T-helper 1 cell treated with Interleukin-12 subunit alpha and Interleukin-12 subunit beta and Interleukin-4 antibody, amounts not matched to agents 30 ng/mL and 1 ng/mL, for 36 hours (primary cell): Measurements from ENCODE around the gene RFX8. TPM values are rescaled to one million over a fixed set of nuclear protein-coding genes. Genes with fewer than 3 reads are reported as not detected.

ENCODE experiments used
- intact Hi-C: fragments of 100-400 bp; cut with micrococcal nuclease; formaldehyde crosslinking; loops from one replicate; pipeline ENCODE4 v1.15.1; 2024
- total RNA-seq: library from RNA; stranded (reverse); gene quantifications from 2 replicates; pipeline ENCODE4 v1.2.3, GENCODE V29; 2022

RFX8 gene
- total RNA-seq, 1 donor from 2014 or later = 4.3 TPM

GRCh38 chr2:101386599-101387150 lies 88.2 kb downstream of the RFX8 start:
- intact Hi-C loops = loop anchor here (1.0 to 5.0 kb wide), 5 partner anchors 44 to 374 kb away; partner anchors contain the start of gene CNOT11

GRCh38 chr2:101383016-101383541 lies 91.8 kb downstream of the RFX8 start:
- intact Hi-C loops = no loop called here

- intact Hi-C loops = no loop called here
These were observed 92.5 kb downstream of the RFX8 start for GRCh38 chr2:101382442-101382841.

DNA sequence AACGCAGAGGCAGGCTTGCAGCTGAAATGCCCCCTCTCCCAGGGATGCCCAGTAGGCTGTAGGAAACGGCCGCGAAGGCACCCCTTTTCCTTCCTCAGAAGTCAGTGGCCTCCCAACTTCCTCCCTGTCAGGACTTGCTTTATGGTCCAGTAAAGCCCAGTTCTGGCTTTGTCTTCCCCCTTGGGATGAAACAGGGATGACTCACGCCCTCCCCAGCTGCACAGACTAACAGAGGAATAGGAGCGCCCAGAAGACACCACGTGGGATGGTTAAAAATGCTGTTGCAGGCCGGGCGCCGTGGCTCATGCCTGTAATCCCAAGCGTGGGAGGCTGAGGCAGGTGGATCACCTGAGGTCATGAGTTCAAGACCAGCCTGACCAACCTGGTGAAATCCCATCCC lies 94.5 kb downstream of the RFX8 start:
- intact Hi-C loops = no loop called here

DNA sequence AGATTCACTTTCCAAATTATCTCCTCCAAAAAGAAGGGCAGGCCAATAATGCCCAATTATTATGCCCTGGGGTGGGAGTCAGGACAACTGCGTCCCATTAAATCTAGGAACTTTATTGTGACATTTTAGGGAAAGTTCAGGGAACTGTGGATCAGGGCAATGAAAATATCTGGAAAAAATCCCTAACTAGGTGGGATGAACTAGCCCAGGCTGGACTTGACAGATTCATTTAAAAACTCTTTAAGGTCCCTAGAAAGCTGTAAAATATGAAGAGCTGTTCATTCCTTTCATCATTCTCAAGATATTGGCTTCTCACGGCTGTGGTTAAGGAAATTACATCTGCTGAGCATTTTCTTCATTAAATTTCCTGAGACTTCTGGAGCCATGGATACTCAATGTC lies 95.8 kb downstream of the RFX8 start:
- intact Hi-C loops = no loop called here

- intact Hi-C loops = no loop called here
These were observed 99.3 kb downstream of the RFX8 start for GRCh38 chr2:101375653-101376052.

GRCh38 chr2:101374821-101375561 lies 99.9 kb downstream of the RFX8 start:
- intact Hi-C loops = no loop called here

- intact Hi-C loops = no loop called here
These were observed 102.1 kb downstream of the RFX8 start for GRCh38 chr2:101372792-101373191.

GRCh38 chr2:101371636-101372035 lies 103.3 kb downstream of the RFX8 start:
- intact Hi-C loops = no loop called here

DNA sequence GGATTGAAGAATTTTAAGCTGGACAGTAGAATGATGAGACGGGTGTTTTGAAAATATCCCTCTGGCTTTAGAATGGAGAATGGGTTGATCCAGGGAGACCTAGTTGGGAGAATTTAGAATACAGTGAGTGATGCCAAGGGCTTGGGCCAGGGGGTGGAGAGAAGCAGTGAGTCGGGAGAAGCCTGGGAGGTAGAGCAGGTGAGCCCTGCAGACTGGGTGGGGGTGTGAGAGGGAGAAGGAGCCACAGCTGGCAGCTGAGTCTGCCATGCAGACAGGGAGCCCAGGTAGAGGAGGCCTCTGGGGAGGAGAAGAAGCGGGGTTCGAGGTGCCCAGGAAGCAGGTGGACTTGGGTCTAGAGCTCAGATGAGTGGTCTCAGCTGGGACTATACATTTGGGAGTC lies 105.8 kb downstream of the RFX8 start:
- intact Hi-C loops = no loop called here

- intact Hi-C loops = no loop called here
These were observed 106.5 kb downstream of the RFX8 start for GRCh38 chr2:101368376-101368775.

- intact Hi-C loops = no loop called here
These were observed 107.4 kb downstream of the RFX8 start for GRCh38 chr2:101367508-101367907.

GRCh38 chr2:101364878-101365277 lies 110.0 kb downstream of the RFX8 start:
- intact Hi-C loops = no loop called here

DNA sequence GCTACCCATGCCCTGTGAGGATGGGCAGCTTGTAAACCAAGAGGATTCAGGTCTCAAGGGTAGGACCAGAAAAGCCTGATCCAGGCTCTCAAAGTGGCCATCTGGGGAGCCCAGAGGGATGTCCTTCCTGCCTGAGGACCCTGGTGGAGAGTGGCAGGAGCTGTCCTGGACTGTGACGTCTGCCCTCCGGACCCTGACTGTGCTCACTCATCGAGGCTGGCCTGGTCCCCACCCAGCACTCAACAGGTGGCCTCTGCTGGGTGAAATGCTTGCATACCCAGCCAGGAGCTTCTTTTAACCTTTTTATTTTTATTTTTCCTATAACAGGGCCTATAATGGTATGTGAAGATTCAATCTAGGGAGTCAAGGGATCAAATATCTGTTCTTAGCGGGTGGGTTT lies 112.1 kb downstream of the RFX8 start:
- intact Hi-C loops = no loop called here

DNA sequence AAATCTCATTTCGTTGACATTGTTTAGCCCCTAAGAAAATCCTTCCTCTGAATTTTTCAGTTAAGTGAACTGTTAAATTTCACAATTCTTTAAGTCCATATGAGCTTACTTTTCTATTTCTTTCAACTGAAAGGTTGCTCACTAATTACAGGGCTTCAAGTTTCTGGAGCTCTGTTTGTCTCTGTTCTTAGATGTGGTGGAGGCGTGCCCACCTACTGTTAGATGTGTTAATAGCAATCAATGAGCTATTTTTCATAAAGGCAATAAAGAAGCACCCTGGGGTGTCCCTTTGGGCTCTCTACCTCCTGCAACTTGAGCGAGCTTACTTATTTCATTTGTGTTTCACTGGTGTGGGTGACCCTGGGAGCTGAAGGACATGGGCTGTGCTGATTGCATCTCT lies 112.6 kb downstream of the RFX8 start:
- intact Hi-C loops = no loop called here

- intact Hi-C loops = no loop called here
These were observed 113.4 kb downstream of the RFX8 start for GRCh38 chr2:101361522-101361921.

DNA sequence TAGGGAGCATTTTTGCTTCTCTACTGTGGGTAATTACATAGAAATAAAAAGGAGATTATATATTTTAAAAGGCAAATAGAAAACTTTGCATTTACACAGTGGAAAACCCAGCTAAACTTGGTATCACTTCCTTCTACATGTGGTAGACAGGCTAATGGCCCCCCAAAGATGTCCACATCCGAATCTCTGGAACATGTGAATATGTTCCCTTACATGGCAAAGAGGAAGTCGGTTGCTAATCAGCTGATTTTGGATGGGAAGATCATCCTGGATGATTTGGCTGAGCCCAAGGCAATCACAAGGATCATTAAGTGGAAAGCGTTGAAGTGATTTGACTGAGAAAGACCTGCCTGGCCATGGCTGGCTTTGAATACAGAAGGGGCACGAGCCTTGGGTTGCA lies 113.8 kb downstream of the RFX8 start:
- intact Hi-C loops = no loop called here

DNA sequence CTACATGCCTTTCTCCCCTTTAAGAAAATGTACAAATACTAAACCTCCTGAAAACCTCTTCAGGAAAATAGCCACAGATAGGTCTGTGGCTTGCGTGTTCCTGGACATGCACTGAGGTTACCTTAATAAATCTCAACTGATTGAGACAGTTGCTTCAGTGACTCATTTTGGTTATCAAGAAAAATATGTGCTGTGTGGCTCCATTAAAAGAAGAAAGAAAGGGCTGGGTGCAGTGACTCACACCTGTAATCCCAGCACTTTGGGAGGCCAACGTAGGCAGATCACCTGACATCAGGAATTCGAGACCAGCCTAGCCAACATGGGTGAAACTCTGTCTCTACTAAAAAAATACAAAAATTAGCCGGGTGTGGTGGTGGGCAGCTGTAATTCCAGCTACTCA lies 114.7 kb downstream of the RFX8 start:
- intact Hi-C loops = no loop called here

GRCh38 chr2:101359410-101359954 lies 115.4 kb downstream of the RFX8 start:
- intact Hi-C loops = no loop called here

DNA sequence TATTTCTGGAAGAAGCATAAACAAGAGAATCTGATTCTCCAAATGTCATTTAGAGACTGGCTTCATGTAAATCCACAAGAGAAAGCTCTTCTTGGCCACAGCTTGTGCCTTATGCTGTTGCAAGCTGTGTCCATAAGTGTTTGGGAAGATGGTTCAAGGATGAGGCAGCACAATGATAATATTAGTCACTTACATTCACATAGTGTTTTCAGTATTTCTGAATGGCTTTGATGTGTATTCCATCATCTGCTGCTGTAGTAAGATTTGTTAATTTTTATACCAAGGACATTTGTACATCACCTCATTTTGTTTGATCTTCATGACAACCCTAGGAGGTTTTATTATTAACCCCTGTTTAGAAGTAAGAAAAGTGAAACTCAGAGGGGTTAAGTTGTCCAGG lies 117.5 kb downstream of the RFX8 start:
- intact Hi-C loops = no loop called here

DNA sequence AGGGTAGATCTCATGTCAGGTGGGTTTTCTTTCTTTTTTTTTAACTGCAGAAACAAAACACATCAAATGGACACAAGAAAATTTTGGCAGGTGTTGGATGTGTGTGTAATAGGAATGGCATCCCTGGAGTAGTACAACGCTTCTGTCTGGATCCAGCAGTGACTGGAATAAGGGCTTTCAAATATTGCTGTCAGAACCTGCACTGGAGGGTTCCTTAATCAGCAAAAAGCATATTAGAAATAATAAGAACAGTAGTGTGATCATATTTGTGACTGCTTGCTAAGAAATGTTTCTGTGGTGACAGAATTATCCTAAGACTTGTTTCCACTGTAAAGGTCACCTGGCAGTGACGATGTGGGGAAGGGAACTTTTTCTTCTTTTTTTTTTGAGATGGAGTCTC lies 118.4 kb downstream of the RFX8 start:
- intact Hi-C loops = no loop called here

DNA sequence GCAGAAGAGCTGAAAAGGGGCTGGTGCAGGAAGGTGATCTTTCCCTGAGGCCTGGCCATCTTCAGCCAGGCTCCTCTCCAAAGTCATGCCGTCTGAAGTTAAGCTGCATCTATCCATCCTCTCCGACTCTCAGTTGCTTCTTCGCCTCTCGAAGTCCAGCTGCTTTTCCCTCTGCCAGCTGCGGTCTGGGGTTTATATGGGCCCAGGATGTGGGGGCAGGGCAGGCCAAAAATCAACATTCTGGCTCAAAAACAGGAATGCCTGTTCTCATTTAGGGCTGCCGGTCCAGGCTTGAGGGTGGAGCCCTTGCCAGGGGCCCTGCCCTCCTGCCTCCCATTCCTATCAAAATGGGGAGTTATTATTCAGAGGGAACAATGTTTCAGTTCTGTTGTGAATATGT lies 118.9 kb downstream of the RFX8 start:
- intact Hi-C loops = no loop called here
